Natural killer cell (primary cell): ENCODE results near the gene RPS25. TPM values are rescaled to one million over a fixed set of nuclear protein-coding genes. Genes with fewer than 3 reads are reported as not detected.

Source experiments
- ATAC-seq, 3 donors: fragments of 150-1000 bp in 2 of 3; fragments of 200-7000 bp in 1 of 3; cut with Tn5 transposase; 1 replicate in 1 of 3; 2 replicates in 2 of 3; pipeline ENCODE4 v1.10.0; 2021; ENCODE audit warnings: mild to moderate bottlenecking in 2 of 3, moderate library complexity in 2 of 3
- DNase-seq, 2 donors: peaks; one replicate each; pipeline versions ENCODE4 v3.0.0 to v3.0.0-alpha.2; 2013 to 2021; ENCODE audit warnings: mixed read lengths in 1 of 2
- H3K27ac ChIP-seq: one replicate; pipeline ENCODE4 v1.5.1; 2013; ENCODE audit warnings: mild to moderate bottlenecking, low read length
- H3K27me3 ChIP-seq: one replicate; pipeline ENCODE4 v1.6.1; 2013; ENCODE audit warnings: low read length; ENCODE audit not compliant: control insufficient read depth, insufficient read depth
- H3K36me3 ChIP-seq: one replicate; pipeline ENCODE4 v1.6.1; 2013; ENCODE audit warnings: low read length; ENCODE audit not compliant: control insufficient read depth, insufficient read depth
- H3K4me1 ChIP-seq: one replicate; pipeline ENCODE4 v1.6.1; 2013; ENCODE audit warnings: low read length; ENCODE audit not compliant: control insufficient read depth, insufficient read depth
- H3K4me3 ChIP-seq: one replicate; pipeline ENCODE4 v1.5.1; 2013; ENCODE audit warnings: low read length
- H3K9me3 ChIP-seq: one replicate; pipeline ENCODE4 v1.6.1; 2013; ENCODE audit warnings: low read length; ENCODE audit not compliant: control insufficient read depth, insufficient read depth
- H3K27ac Mint-ChIP-seq, 2 donors: one replicate each; pipeline ENCODE4 v1.8.0; 2022; ENCODE audit warnings: mild to moderate bottlenecking in 2 of 2, mixed read lengths in 2 of 2, moderate library complexity in 1 of 2
- H3K27me3 Mint-ChIP-seq, 2 donors: one replicate each; pipeline ENCODE4 v1.8.0; 2022; ENCODE audit warnings: low read depth in 2 of 2, mixed read lengths in 2 of 2
- H3K36me3 Mint-ChIP-seq: one replicate; pipeline ENCODE4 v1.8.0; 2022; ENCODE audit warnings: mixed read lengths
- H3K4me1 Mint-ChIP-seq, 2 donors: one replicate each; pipeline ENCODE4 v1.8.0; 2022; ENCODE audit warnings: mixed read lengths in 2 of 2
- H3K4me3 Mint-ChIP-seq: one replicate; pipeline ENCODE4 v1.8.0; 2022; ENCODE audit warnings: mild to moderate bottlenecking, moderate library complexity, mixed read lengths
- H3K9me3 Mint-ChIP-seq, 2 donors: one replicate each; pipeline ENCODE4 v1.8.0; 2022; ENCODE audit warnings: mixed read lengths in 2 of 2
- CTCF ChIP-seq: fragments of 200-600 bp; IDR thresholded peaks from one replicate; pipeline ENCODE4 v1.8.0; 2022; ENCODE audit warnings: antibody characterized with exemption
- WGBS: methylation state at CpG from one replicate; pipeline ENCODE4 v1.1.7; 2013; ENCODE audit warnings: missing lambda C conversion rate; ENCODE audit not compliant: insufficient coverage; 5-methylcytosine and 5-hydroxymethylcytosine counted together
- intact Hi-C: fragments of 100-400 bp; cut with micrococcal nuclease; formaldehyde crosslinking; loops from one replicate; pipeline ENCODE4 v1.14.2; 2022
- total RNA-seq, 4 donors: library from RNA; stranded (reverse); fragments of 120-200 nt in 1 of 4; gene quantifications; one replicate each; pipeline versions ENCODE4 v1.2.3 to v1.2.4, GENCODE V29; 2013 to 2022

RPS25 gene
- total RNA-seq, 3 donors from 2014 or later (not counting 1 experiment from before 2014, with no cell fraction given) = 870 to 1,051 (median 887) TPM

GRCh38 chr11:118980191-118980881 lies 37.8 kb downstream of the RPS25 start:
- H3K9me3 ChIP-seq = no peaks in the 10 kb centered on the region
- no peaks in the 10 kb centered on the region for H3K4me1 ChIP-seq
- no peaks in the 10 kb centered on the region for H3K9me3 Mint-ChIP-seq
- no peak overlapping the region for H3K4me3 Mint-ChIP-seq
- no peaks in the 10 kb centered on the region for H3K36me3 Mint-ChIP-seq
- no peak overlapping the region for H3K27ac ChIP-seq
- H3K4me3 ChIP-seq = no peak overlapping the region
- H3K27me3 ChIP-seq = no peaks in the 10 kb centered on the region
- no peak for TF ChIP-seq CTCF
- no peaks in the 10 kb centered on the region for H3K36me3 ChIP-seq
- H3K27me3 Mint-ChIP-seq = peaks cover 0 to 14% of the 10 kb centered on the region in 2 donors
- H3K4me1 Mint-ChIP-seq = no peaks in the 10 kb centered on the region
- 58% methylated on average over 21 of the region's 21 CpGs for WGBS
- ATAC-seq (no peak), DNase-seq (no peak)
- intact Hi-C loops = no loop called here
- H3K27ac Mint-ChIP-seq = no peak overlapping the region

GRCh38 chr11:118979434-118979833 lies 38.7 kb downstream of the RPS25 start:
- no peak for DNase-seq
- Histone ChIP-seq H3K36me3 (no peaks in the 10 kb centered on the region), H3K27me3 (no peaks in the 10 kb centered on the region), H3K4me1 (no peaks in the 10 kb centered on the region), H3K27ac (no peak overlapping the region), H3K4me3 (no peak overlapping the region), H3K9me3 (no peaks in the 10 kb centered on the region)
- Mint-ChIP-seq H3K9me3 (no peaks in the 10 kb centered on the region), H3K27me3 (peaks cover 7 to 20% of the 10 kb centered on the region in 2 donors), H3K4me3 (no peak overlapping the region), H3K36me3 (no peaks in the 10 kb centered on the region), H3K27ac (no peak overlapping the region), H3K4me1 (peaks cover 0 to 6% of the 10 kb centered on the region in 2 donors)
- TF ChIP-seq CTCF = no peak
- intact Hi-C loops = no loop called here
- WGBS = 26% methylated on average over 9 of the region's 9 CpGs
- ATAC-seq = no peak

- DNase-seq = no peak
- Histone ChIP-seq H3K36me3 (no peaks in the 10 kb centered on the region), H3K4me1 (no peaks in the 10 kb centered on the region), H3K4me3 (no peak overlapping the region), H3K27me3 (no peaks in the 10 kb centered on the region), H3K27ac (no peak overlapping the region), H3K9me3 (no peaks in the 10 kb centered on the region)
- peaks cover 7 to 28% of the 10 kb centered on the region in 2 donors for H3K27me3 Mint-ChIP-seq
- H3K36me3 Mint-ChIP-seq = no peaks in the 10 kb centered on the region
- H3K4me3 Mint-ChIP-seq = no peak overlapping the region
- no peak overlapping the region for H3K27ac Mint-ChIP-seq
- no peaks in the 10 kb centered on the region for H3K9me3 Mint-ChIP-seq
- peaks cover 0 to 6% of the 10 kb centered on the region in 2 donors for H3K4me1 Mint-ChIP-seq
- TF ChIP-seq CTCF = no peak
- intact Hi-C loops = no loop called here
- no peak for ATAC-seq
- WGBS = 86% methylated on average over 13 of the region's 15 CpGs
Measured at GRCh38 chr11:118975771-118976709, 42.1 kb downstream of the RPS25 start.
